ENCODE results near the gene KRTAP24-1.

The KRTAP24-1 gene

GRCh38 chr21:30240661-30241060 is 42.1 kb downstream of the KRTAP24-1 start:
- H3K27ac ChIP-seq (replicated peaks; ENCODE audit: low read length): no peak overlapping the region
- H3K4me3 ChIP-seq (ENCODE audit: low read length in 2 of 2): no peak overlapping the region
- H3K4me1 ChIP-seq (ENCODE audit: control insufficient read depth in 2 of 2, insufficient read depth in 1 of 2, low read depth in 1 of 2, low read length in 2 of 2): no peaks in the 10 kb centered on the region
- no peaks in the 10 kb centered on the region for H3K36me3 ChIP-seq (replicated peaks in 1 of 2; ENCODE audit: control insufficient read depth in 2 of 2, insufficient read depth in 2 of 2, low read length in 2 of 2)
- H3K23ac ChIP-seq (ENCODE audit: low read depth, low read length, poor library complexity): no peak overlapping the region
- no peak overlapping the region for H2BK12ac ChIP-seq (ENCODE audit: low read length)
- H2BK5ac ChIP-seq (ENCODE audit: low read length): no peak overlapping the region
- H2AFZ ChIP-seq (ENCODE audit: low read length): no peak overlapping the region
- no peak overlapping the region for H3K4me2 ChIP-seq (ENCODE audit: insufficient read depth, low read length, poor library complexity, severe bottlenecking)
- no CpG with 5 or more reads among the region's 3 CpGs for WGBS, 2 donors (ENCODE audit: extremely low coverage in 2 of 2, insufficient read length in 2 of 2, insufficient replicate concordance in 1 of 2)
- H2BK120ac ChIP-seq (ENCODE audit: low read depth, low read length): no peak overlapping the region
- no peaks in the 10 kb centered on the region for H3K27me3 ChIP-seq (ENCODE audit: control insufficient read depth in 3 of 3, insufficient read depth in 3 of 3, low read depth in 1 of 3, low read length in 3 of 3)
- H3K9ac ChIP-seq (ENCODE audit: low read depth, low read length, poor library complexity): no peak overlapping the region
- H4K91ac ChIP-seq (ENCODE audit: low read depth, low read length, poor library complexity): no peak overlapping the region
- DNase-seq (ENCODE audit: low spot score): no peak
- H3K79me1 ChIP-seq (ENCODE audit: low read depth, low read length): no peaks in the 10 kb centered on the region
- H3K9me3 ChIP-seq (replicated peaks in 1 of 2; ENCODE audit: control insufficient read depth in 2 of 2, insufficient read depth in 1 of 2, low read depth in 1 of 2, low read length in 2 of 2): no peaks in the 10 kb centered on the region
- H4K8ac ChIP-seq (ENCODE audit: low read depth, low read length): no peak overlapping the region
- H3K18ac ChIP-seq (ENCODE audit: low read length): no peak overlapping the region
- H3K14ac ChIP-seq (ENCODE audit: low read length): peak overlapping the region; percentile 82
- no peak overlapping the region for H2AK5ac ChIP-seq (ENCODE audit: low read depth, low read length)
- H2BK15ac ChIP-seq (ENCODE audit: low read length): no peak overlapping the region
- no peak overlapping the region for H3K4ac ChIP-seq (ENCODE audit: low read length)

GRCh38 chr21:30238168-30238567 is 44.6 kb downstream of the KRTAP24-1 start:
- Histone ChIP-seq H2BK12ac (ENCODE audit: low read length) (no peak overlapping the region), H4K91ac (ENCODE audit: low read depth, low read length, poor library complexity) (no peak overlapping the region), H3K36me3 (replicated peaks in 1 of 2; ENCODE audit: control insufficient read depth in 2 of 2, insufficient read depth in 2 of 2, low read length in 2 of 2) (no peaks in the 10 kb centered on the region), H2BK120ac (ENCODE audit: low read depth, low read length) (no peak overlapping the region), H3K18ac (ENCODE audit: low read length) (no peak overlapping the region), H3K4me2 (ENCODE audit: insufficient read depth, low read length, poor library complexity, severe bottlenecking) (no peak overlapping the region), H3K27me3 (ENCODE audit: control insufficient read depth in 3 of 3, insufficient read depth in 3 of 3, low read depth in 1 of 3, low read length in 3 of 3) (no peaks in the 10 kb centered on the region), H3K4ac (ENCODE audit: low read length) (no peak overlapping the region), H2BK5ac (ENCODE audit: low read length) (no peak overlapping the region), H2AFZ (ENCODE audit: low read length) (no peak overlapping the region), H3K4me3 (ENCODE audit: low read length in 2 of 2) (no peak overlapping the region), H3K23ac (ENCODE audit: low read depth, low read length, poor library complexity) (no peak overlapping the region), H3K79me1 (ENCODE audit: low read depth, low read length) (no peaks in the 10 kb centered on the region), H3K14ac (ENCODE audit: low read length) (no peak overlapping the region), H3K9me3 (replicated peaks in 1 of 2; ENCODE audit: control insufficient read depth in 2 of 2, insufficient read depth in 1 of 2, low read depth in 1 of 2, low read length in 2 of 2) (no peaks in the 10 kb centered on the region), H2AK5ac (ENCODE audit: low read depth, low read length) (no peak overlapping the region), H2BK15ac (ENCODE audit: low read length) (no peak overlapping the region), H3K9ac (ENCODE audit: low read depth, low read length, poor library complexity) (no peak overlapping the region), H3K4me1 (ENCODE audit: control insufficient read depth in 2 of 2, insufficient read depth in 1 of 2, low read depth in 1 of 2, low read length in 2 of 2) (no peaks in the 10 kb centered on the region), H3K27ac (replicated peaks; ENCODE audit: low read length) (no peak overlapping the region), H4K8ac (ENCODE audit: low read depth, low read length) (no peak overlapping the region)
- no peak for DNase-seq (ENCODE audit: low spot score)
- no CpG with 5 or more reads among the region's 1 CpG for WGBS, 2 donors (ENCODE audit: extremely low coverage in 2 of 2, insufficient read length in 2 of 2, insufficient replicate concordance in 1 of 2)

- Histone ChIP-seq H3K18ac (ENCODE audit: low read length) (no peak overlapping the region), H4K91ac (ENCODE audit: low read depth, low read length, poor library complexity) (no peak overlapping the region), H2BK12ac (ENCODE audit: low read length) (no peak overlapping the region), H3K4me2 (ENCODE audit: insufficient read depth, low read length, poor library complexity, severe bottlenecking) (no peak overlapping the region), H3K9me3 (replicated peaks in 1 of 2; ENCODE audit: control insufficient read depth in 2 of 2, insufficient read depth in 1 of 2, low read depth in 1 of 2, low read length in 2 of 2) (no peaks in the 10 kb centered on the region), H3K4ac (ENCODE audit: low read length) (no peak overlapping the region), H3K36me3 (replicated peaks in 1 of 2; ENCODE audit: control insufficient read depth in 2 of 2, insufficient read depth in 2 of 2, low read length in 2 of 2) (no peaks in the 10 kb centered on the region), H3K4me1 (ENCODE audit: control insufficient read depth in 2 of 2, insufficient read depth in 1 of 2, low read depth in 1 of 2, low read length in 2 of 2) (no peaks in the 10 kb centered on the region), H2BK120ac (ENCODE audit: low read depth, low read length) (no peak overlapping the region), H4K8ac (ENCODE audit: low read depth, low read length) (no peak overlapping the region), H2BK5ac (ENCODE audit: low read length) (no peak overlapping the region), H3K79me1 (ENCODE audit: low read depth, low read length) (no peaks in the 10 kb centered on the region), H2AK5ac (ENCODE audit: low read depth, low read length) (no peak overlapping the region), H3K4me3 (ENCODE audit: low read length in 2 of 2) (no peak overlapping the region), H3K9ac (ENCODE audit: low read depth, low read length, poor library complexity) (no peak overlapping the region), H2AFZ (ENCODE audit: low read length) (no peak overlapping the region), H3K23ac (ENCODE audit: low read depth, low read length, poor library complexity) (no peak overlapping the region), H3K27me3 (ENCODE audit: control insufficient read depth in 3 of 3, insufficient read depth in 3 of 3, low read depth in 1 of 3, low read length in 3 of 3) (no peaks in the 10 kb centered on the region), H2BK15ac (ENCODE audit: low read length) (no peak overlapping the region), H3K27ac (replicated peaks; ENCODE audit: low read length) (no peak overlapping the region), H3K14ac (ENCODE audit: low read length) (no peak overlapping the region)
- no peak for DNase-seq (ENCODE audit: low spot score)
- WGBS, 2 donors (ENCODE audit: extremely low coverage in 2 of 2, insufficient read length in 2 of 2, insufficient replicate concordance in 1 of 2): no CpG with 5 or more reads among the region's 2 CpGs
These were observed 48.1 kb downstream of the KRTAP24-1 start for GRCh38 chr21:30234643-30235042.

- no peak for DNase-seq (ENCODE audit: low spot score)
These were observed 48.7 kb downstream of the KRTAP24-1 start for GRCh38 chr21:30234050-30234449.

More at GRCh38 chr21:30234050-30234449, 48.7 kb downstream of the KRTAP24-1 start:
- H3K23ac ChIP-seq (ENCODE audit: low read depth, low read length, poor library complexity): no peak overlapping the region
- no peaks in the 10 kb centered on the region for H3K79me1 ChIP-seq (ENCODE audit: low read depth, low read length)
- no peaks in the 10 kb centered on the region for H3K36me3 ChIP-seq (replicated peaks in 1 of 2; ENCODE audit: control insufficient read depth in 2 of 2, insufficient read depth in 2 of 2, low read length in 2 of 2)
- H2BK120ac ChIP-seq (ENCODE audit: low read depth, low read length): no peak overlapping the region
- no peak overlapping the region for H3K14ac ChIP-seq (ENCODE audit: low read length)
- H3K27me3 ChIP-seq (ENCODE audit: control insufficient read depth in 3 of 3, insufficient read depth in 3 of 3, low read depth in 1 of 3, low read length in 3 of 3): no peaks in the 10 kb centered on the region
- H2AFZ ChIP-seq (ENCODE audit: low read length): no peak overlapping the region
- no peak overlapping the region for H2AK5ac ChIP-seq (ENCODE audit: low read depth, low read length)
- no peaks in the 10 kb centered on the region for H3K4me1 ChIP-seq (ENCODE audit: control insufficient read depth in 2 of 2, insufficient read depth in 1 of 2, low read depth in 1 of 2, low read length in 2 of 2)
- H4K8ac ChIP-seq (ENCODE audit: low read depth, low read length): no peak overlapping the region
- H3K4ac ChIP-seq (ENCODE audit: low read length): no peak overlapping the region
- no CpG with 5 or more reads among the region's 3 CpGs for WGBS, 2 donors (ENCODE audit: extremely low coverage in 2 of 2, insufficient read length in 2 of 2, insufficient replicate concordance in 1 of 2)
- H3K27ac ChIP-seq (replicated peaks; ENCODE audit: low read length): no peak overlapping the region
- H2BK5ac ChIP-seq (ENCODE audit: low read length): no peak overlapping the region
- no peak overlapping the region for H2BK15ac ChIP-seq (ENCODE audit: low read length)
- H3K9me3 ChIP-seq (replicated peaks in 1 of 2; ENCODE audit: control insufficient read depth in 2 of 2, insufficient read depth in 1 of 2, low read depth in 1 of 2, low read length in 2 of 2): no peaks in the 10 kb centered on the region
- no peak overlapping the region for H3K9ac ChIP-seq (ENCODE audit: low read depth, low read length, poor library complexity)
- no peak overlapping the region for H2BK12ac ChIP-seq (ENCODE audit: low read length)
- H3K4me2 ChIP-seq (ENCODE audit: insufficient read depth, low read length, poor library complexity, severe bottlenecking): no peak overlapping the region
- no peak overlapping the region for H3K4me3 ChIP-seq (ENCODE audit: low read length in 2 of 2)
- H4K91ac ChIP-seq (ENCODE audit: low read depth, low read length, poor library complexity): no peak overlapping the region
- H3K18ac ChIP-seq (ENCODE audit: low read length): no peak overlapping the region
